ENCODE data around the gene TECTB.
A peak's percentile ranks its signal among the peaks of the same experiment; 100 is the strongest.
"Not testable (repeated sequence)": the region's sequence is repeated elsewhere in the genome, so short reads cannot be mapped to it uniquely, and the experiment has no call there.

The TECTB gene

DNA sequence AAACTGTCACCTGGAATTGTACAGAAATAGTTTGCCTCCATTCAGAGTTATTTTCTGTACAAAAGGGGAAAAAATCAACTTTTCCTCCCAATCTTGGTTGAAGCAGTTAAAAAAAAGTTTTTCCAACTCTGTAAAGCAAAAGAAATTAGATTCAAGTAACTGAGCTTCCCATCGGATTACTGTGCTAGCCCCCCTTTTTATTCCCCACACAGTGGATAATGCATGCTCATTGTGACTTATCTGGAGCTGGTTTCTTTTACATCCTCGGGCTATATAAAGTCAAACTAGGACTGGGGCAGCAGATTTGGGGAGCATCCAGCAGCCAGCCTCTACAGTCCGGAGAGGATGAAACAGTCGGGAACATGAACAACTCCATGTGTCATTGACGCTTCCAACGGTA lies at the start of gene TECTB:
Gene TECTB (plus strand): TSS at position 301 of the 400 bp plus-strand sequence. CDS start 335 bp downstream, outside the sequence.
- no peak for DNase-seq (ENCODE audit: low read depth)

DNA sequence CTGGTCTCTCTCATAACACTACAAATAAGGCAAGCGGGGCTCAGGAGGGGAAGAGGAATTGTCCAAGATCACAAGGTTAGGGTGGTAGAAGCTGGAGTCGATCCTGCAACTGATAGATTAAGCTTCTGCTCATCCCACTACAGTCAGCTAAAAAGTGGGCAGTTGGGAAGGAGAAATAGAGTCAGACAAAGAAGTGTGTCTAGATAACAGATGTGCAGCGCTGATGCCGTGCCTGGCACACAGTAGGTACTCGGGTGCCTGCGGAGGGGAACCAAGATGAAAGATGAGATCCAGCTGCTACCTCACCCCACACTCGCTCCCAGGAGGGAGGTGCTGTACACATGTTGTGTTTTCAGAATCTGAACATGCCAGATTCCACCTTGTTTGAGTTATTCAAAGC lies 48.1 kb upstream of the TECTB start:
- DNase-seq (ENCODE audit: low read depth), result no peak

DNA sequence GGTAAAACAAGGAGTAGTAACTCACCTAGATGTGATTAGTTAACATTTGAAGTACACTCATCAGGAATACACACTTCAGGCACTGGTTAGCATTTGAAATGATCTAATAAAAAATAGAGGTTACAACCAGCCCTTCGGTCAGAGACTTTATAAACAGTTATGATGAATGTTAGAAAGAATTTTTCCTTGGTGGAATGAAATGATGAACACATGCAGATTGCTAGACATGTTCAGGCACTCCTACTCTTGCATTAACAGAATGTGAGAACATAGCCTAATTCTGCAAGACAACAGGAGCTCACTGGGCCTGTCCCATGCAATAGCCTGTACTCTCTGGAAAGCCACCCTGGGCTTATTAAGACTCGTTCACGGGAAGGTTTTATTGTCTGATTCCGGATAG lies 47.3 kb upstream of the TECTB start:
- DNase-seq (ENCODE audit: low read depth), result no peak

DNA sequence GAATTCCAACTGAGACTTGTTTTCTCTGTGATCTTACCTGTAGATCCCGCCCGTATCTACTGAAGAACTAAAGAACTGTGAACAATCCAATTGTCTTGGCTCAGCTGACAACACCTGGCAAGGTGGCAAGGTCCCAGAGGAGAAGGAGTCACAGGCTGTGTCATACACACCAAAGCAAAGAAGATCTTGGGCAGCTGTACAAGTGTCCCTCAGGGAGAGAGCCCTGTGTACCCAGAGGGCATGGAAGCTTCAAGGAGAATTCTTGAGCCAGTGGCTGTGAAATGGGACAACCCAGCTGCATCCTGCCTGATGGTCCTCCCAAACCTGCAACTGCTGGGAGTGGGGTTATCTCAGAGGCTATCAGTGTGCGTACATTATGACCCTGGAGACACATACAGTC lies 46.7 kb upstream of the TECTB start:
- no peak for DNase-seq (ENCODE audit: low read depth)

DNA sequence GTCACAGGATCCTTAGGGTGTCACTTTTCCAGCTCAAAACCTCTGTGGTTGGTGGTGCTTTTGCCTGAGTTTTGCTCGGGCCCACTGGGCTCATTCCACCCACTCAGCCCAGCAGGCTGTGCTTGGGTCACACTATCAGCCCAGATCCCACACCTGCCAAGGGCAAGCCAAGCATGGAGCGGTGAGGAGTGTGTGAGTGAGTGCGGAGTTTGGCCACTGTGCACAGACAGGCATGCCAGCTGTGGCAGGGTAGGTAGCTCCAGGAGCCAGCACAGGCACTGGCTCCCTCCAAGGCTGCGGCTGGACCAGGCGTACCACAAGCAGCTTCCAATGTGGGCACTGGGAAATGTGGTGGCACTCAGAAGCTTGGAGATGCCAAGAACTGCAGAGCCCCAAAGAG lies 43.9 kb upstream of the TECTB start:
- DNase-seq (ENCODE audit: low read depth), result no peak

DNA sequence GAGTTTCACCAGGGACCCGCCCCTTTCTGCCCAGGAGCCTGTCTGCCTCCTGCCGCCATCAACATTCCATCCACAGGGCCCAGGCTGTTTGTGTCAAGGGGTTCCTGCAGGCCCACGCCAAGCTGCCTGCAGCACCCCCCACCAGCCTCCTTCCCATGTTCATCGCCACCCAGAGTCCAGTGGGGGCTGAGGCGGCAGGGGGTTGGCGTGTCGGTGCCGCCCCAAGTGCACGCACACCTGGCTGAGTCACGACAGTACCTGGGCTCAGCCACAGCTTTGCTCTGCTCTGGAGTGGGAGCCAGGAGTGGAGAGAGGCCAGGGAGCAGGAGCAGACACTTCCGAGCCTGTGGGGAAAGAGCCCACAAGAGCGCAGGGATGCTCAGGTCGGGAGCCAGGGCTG lies 42.8 kb upstream of the TECTB start:
- DNase-seq (ENCODE audit: low read depth), result no peak

DNA sequence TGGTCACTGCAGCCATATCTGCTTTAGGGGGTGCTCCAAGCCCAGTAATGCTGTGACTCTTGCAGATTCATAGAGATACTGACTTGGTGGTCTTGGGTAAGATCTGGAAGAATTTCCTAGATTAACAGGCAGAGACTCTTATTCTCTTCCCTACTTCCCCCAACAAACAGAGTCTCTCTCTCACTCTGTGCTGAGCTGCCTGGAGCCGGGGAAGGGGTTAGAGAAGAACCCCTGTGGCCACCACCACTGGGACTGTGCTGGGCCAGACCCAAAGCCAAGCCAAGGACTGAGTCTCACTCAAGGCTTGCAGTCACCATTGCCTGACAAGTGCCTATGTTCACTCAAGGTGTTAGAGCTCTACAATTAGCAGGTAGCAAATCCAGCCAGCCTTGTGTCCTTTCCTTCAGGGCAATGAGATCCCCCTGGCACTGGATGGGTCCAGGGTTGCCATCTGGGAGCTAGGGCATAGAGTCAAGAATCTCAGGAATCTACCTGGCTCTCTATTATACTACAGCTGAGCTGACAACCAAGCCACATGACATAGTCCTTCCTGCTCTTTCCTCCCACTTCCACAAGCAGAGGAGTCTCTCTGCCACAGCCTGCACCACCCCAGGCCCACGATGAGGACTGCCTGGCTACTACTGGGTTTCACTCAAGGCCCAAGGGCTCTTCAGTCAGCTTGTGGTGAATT lies 41.4 kb upstream of the TECTB start:
- DNase-seq (ENCODE audit: low read depth), result no peak

DNA sequence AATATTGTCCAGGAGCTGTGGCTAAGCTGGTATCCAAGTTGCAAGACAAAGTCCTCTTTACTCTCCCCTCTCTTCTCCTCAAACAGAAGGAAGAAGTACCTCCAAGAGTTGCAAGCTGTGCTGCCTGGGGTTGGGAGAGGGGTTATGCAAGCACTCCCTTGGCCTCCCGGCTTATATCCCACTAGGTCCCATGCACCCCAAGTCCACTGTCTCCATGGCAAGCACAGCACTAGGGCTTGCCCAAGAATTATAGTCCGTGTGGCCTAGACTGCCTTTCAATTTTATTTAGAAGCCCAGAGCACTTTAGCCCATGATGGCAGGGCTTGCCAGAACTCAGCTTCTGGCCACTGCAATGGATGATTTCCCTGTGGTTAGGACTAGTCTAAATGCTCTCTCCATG lies 40.4 kb upstream of the TECTB start:
- DNase-seq (ENCODE audit: low read depth), result no peak

DNA sequence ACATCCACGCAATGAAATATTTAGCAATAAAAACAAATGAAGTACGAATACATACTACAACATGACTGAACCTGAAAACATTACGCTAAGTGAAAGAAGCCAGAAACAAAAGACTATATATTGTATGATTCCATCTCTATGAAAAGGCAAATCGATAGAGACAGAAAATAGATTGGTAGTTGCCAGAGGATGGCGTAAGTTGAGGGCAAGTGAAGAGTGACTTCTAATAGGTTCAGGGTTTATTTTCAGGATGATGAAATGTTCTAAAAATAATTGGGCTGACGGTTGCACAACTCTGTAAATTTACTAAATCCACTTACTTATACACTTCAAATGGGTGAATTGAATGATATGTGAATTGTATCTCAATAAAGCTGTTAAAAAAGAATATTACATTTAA lies 39.5 kb upstream of the TECTB start:
- no peak for DNase-seq (ENCODE audit: low read depth)

DNA sequence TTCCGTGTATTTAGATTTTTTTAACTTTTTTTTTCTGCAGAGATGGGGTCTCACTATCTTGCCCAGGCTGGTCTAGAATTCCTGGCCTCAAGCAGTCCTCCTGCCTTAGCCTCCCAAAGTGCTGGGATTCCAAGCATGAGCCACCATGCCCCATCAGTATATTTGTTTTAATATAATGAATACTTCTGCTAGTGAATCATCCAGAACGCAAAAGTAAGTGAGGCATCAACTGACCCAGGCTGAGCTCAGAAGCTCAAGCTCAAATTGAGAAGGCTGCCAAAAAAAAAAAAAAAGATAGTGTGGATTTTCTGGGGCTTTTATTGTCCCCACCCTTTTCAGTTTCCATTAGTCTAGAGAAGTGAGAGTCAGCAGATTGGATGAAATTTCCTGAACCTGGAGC lies 39.0 kb upstream of the TECTB start:
- no peak for DNase-seq (ENCODE audit: low read depth)

DNA sequence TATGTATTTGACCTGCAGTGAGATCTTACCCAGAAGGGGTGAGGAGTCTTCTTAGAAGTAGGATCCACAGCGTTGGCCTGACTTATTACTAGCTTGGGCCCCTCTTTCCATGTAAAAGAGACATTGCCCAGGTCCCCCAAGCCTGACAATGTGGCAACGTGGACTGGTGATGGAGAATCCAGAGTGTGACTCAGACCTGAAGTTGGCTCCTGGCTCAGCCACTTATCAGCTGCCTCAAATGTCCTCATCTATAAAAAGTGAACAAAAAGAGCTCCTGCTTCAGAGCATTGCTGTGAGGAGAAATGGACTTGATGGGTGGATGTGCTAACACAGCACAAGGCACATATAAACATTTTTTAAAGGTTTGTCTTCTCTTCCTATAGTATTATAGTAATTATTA lies 35.4 kb upstream of the TECTB start:
- DNase-seq (ENCODE audit: low read depth), result no peak

DNA sequence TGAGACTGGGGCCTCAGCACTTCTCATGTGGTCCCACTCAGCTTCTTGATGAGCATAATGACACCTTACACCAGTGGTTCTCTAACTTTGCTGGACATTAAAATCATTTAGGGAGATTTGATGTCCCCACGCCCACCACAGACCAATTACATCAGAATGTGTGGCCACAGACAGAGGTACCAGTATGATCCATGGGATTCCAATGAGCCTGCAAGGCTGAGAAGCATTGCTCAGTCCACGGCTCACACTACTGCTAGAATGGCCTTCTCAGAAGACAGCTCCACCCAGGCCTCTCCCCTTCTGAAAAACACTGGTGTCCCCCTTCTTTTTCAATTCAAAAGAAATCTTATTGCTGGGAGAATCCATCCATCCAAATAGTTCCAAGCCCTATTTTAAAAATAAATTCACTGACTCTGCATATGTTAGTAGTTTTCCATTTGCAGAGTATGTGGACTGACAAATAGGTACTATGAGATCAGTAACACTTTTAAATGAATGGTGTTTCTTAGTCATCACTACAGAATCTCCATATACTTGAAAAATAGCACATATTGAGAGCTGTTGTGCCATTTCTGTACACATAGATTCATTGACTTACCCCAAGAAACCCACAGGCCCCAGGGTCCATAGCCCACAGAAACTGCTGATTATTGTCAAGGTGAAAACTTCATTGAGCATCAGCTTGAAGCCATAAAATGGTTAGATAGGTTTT lies 34.5 kb upstream of the TECTB start:
- no peak for DNase-seq (ENCODE audit: low read depth)

DNA sequence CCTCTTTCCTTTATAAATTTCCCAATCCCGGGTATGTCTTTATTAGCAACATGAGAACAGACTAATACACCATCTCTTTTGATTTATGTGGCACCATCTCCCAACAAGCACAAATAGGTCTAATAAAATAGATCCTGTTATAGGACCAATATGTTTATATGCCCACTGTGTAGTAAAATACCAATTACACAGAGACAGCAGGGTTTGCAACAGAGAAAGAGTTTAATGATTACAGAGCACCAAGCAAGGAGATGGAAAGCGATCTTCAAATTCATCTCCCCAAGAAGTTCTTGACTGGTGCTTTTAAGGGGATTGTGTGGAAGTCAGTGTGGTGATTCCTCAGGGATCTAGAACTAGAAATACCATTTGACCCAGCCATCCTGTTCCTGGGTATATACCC lies 33.5 kb upstream of the TECTB start:
- no peak for DNase-seq (ENCODE audit: low read depth)

DNA sequence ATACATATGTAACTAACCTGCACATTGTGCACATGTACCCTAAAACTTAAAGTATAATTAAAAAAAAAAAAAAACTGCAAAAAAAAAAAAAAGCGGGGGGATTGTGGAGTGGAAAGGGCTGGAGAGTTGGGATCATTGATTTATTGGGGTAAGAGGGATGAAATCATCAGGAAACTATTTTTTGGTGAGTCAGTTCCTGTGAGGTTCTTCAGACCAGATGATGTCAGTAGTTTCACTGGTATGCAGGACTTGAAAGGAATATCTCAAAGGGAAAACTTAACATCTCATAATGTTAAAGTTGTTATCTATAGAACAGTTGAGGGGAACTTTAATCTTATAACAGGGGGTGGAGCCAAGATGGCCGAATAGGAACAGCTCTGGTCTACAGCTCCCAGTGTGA lies 32.6 kb upstream of the TECTB start:
- DNase-seq (ENCODE audit: low read depth), result no peak

DNA sequence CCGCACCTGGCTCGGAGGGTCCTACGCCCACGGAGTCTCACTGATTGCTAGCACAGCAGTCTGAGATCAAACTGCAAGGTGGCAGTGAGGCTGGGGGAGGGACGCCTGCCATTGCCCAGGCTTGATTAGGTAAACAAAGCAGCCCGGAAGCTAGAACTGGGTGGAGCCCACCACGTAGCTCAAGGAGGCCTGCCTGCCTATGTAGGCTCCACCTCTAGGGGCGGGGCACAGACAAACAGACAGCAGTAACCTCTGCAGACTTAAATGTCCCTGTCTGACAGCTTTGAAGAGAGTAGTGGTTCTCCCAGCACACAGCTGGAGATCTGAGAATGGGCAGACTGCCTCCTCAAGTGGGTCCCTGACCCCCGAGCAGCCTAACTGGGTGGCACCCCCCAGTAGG lies 32.0 kb upstream of the TECTB start:
- DNase-seq (ENCODE audit: low read depth), result not testable (repeated sequence)

DNA sequence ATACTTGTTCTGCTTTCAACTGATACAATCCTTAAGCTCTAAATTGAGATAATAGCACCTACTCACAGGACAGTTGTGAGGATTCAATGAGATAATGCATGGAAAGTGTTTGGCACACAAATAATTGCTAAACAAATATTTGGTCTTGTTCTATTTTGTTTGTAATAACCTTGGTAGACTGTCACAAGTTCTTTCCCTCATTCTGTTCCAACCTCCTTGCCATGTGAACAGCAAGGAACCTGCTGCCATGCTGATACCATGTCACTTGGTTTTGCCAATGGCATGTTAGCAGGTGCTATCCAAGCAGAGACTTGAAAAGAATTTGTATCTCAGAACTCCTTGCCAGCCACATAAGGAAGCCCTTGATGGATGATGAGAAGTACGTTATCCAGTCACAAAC lies 24.8 kb upstream of the TECTB start:
- no peak for DNase-seq (ENCODE audit: low read depth)

DNA sequence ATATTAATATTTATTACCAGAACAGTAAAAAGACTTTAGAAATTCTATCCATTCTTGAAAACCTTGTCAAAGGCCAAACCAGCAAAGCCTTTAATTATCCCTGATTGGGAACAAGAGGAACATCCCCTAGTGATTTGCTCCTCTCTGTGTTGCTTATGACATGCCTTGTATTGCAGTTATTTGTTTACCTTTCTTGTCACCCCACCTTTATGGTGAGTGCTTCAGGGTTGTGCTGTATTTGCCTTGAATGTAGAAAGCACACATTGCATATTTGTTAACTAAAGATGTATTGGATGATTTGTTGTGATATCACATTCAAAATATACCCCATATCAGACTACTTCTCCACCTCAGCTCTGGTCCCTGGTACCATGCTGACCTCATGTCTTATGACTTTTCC lies 23.5 kb upstream of the TECTB start:
- DNase-seq (ENCODE audit: low read depth), result no peak

DNA sequence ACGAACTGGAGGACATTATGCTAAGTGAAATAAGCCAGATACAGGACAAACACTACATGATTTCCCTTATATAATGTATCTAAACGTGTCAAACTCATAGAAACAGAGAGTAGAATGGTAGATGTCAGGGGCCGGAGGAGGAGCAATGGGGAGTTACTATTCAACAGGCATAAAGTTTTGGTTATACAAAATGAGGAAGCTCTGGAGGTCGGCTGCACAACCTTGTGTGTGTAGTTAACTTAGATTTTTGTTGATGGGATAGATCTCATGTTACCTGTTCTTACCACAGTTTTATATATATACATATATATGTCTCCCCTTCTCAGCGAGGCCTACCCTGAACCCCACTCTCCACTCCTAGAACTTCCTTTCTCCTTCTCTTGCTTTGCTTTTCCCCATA lies 22.4 kb upstream of the TECTB start:
- DNase-seq (ENCODE audit: low read depth), result no peak

DNA sequence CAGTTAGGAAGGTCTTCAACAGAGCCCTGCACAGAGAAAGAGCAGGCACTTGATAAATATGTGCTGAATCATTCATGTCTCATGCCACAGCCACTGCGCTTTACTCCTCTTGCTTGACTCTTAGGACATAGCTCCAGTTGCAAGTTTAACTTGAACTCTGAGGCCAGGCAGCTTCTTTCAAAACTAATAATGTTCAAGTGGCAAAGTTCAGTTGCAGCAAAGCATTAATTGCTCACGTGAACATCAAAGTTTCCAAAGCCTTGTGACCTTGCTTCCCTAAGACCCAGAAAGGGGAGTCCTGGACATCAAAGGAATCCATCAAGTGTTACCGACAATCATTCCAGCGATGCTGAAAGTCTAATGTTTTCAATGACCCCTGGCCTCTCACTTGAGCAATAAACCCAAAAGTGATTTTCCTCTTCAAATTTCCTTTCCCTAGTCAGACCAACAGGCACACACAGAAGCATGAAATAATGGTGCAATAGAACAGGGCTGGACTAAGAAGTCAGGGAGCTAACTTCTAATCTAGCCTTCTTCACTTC lies 21.8 kb upstream of the TECTB start:
- peak; percentile 38 for DNase-seq (ENCODE audit: low read depth)

DNA sequence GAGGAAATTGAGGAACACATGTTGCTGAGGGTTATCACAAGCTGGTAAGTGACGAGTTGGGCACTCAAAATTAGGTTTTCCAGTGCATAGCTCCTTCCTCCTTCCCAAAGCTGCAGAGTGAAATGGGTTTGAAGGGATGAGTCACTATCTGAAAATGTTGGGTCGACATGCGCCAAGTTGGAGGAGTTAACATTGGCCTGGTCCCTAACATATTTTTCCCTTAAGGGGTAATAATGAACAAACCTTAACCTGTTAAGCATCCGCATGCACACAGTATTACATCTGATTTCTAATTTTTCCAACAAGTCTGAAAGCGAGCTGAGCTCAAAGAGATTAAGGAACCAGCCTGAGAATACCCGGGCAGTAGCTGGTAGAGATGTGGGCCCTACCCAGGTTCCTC lies 20.7 kb upstream of the TECTB start:
- no peak for DNase-seq (ENCODE audit: low read depth)

DNA sequence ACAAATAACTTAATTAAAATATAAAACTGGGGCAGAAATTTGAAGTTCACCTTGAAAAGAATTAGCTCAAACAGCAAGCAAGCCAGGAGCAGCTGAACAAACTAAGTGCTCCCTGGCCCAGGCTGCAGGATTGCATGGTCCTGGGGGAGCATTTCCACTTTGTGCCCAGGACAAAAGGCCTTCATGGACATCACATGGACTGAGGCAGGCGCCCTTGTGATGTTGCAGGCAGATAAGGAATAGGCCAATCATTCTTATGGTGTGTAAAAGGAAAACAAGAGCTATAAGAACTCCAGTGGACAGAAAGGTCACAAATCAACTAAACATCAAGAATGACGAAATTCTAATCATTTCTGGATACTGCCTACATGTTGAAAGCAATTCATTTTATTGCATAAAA lies 17.5 kb upstream of the TECTB start:
- DNase-seq (ENCODE audit: low read depth), result no peak

DNA sequence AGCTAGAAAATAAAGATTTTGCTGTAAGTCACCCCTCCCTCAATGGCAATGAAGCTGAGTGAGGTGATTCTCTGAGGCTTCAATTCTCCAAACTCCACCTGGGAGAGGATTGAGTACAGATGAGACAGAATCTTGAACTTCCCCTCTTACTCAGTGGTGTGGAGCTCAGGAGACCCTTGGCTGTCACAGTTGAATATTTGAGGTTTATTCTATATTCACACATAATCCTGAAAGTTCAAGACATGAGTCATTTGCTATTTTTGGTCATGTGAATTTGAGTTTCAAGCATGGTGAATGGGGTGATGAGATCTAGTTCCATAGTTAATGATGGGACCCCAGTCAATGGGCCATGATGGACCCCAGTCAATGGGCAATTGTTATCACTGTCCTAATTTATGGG lies 13.9 kb upstream of the TECTB start:
- no peak for DNase-seq (ENCODE audit: low read depth)

DNA sequence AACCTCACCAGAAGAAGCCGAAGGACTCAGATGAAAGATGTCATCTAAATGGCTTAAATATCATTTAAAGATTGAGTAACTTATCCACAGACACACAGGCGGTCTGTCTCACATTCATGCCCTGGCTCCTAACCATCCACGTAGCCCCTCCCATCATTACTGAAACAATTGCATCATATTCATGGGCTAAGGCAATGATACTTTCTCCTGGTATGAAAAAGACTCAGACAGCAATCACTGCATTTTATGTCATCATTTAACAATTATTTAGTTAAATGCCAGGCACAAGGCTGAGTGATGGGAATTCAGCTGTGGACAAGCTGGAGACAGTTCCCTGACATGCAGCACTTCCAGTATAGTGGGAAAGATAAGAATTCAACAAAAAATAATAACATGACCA lies 11.2 kb upstream of the TECTB start:
- peak; percentile 77 for DNase-seq (ENCODE audit: low read depth)

DNA sequence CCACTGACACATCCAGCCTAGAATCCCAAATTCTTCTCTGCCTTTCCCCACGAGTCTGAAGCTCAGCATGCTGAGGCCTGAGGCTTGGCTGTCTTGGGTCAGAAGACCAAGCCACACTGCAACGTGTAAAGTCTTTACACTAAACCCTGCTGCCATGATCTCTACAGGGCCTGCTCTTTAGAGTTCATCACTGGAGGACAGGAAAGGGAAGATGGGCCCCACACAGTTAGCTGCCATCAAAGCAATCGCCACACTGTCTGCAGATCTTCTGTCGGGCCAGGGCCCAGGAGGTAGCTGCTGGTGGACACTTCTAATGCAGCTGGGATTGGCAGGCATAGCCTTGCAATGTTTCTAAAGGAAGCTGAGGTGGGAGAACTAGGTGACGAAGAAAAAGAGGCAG lies 8.4 kb upstream of the TECTB start:
- DNase-seq (ENCODE audit: low read depth), result no peak

Data from GM04504 (cell line).